ENCODE measurements around the gene CLIP2. TPM values are rescaled to one million over a fixed set of nuclear protein-coding genes. Genes with fewer than 3 reads are reported as not detected.

The CLIP2 gene
- total and polyA plus RNA-seq, 2 of the 4 experiments (the other 2 are of a cell fraction): 18.1 to 20.7 TPM

DNA sequence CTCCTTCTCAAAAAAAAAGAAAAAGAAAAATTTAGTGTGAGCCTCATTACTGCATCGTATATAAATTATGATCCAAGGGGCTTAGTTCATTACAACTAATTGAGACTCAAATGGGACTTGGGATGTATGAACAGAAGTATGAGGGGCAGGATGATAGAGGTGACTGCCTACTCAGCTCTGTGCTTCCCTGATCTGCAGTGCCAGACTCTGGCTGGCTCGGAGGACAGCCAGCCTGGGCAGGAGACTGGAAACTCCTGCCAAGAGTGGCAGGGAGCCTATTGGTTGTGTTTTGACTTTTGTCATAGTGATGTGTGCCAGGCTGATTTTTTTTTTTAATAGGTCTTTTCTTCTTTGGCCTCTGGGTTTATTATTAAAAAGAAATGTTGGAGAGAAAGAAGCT lies 90.7 kb downstream of the CLIP2 start:
- intact Hi-C loops (cut with micrococcal nuclease): no loop called here
- dilution Hi-C loops (cut with HindIII; ENCODE audit: low sequenced_read_pairs, unreplicated experiment): no loop called here
- TF ChIP-seq SMC3 (IDR thresholded peaks at IDR 0.05; ENCODE audit: low read depth, low read length) (no peak), BHLHE40 (IDR thresholded peaks at IDR 0.05; ENCODE audit: low read depth, low read length) (no peak), RCOR1 (IDR thresholded peaks at IDR 0.05; ENCODE audit: insufficient replicate concordance, low read length) (no peak), MAZ (IDR thresholded peaks at IDR 0.05; ENCODE audit: borderline replicate concordance, low read depth, low read length) (no peak), CHD1 (IDR thresholded peaks at IDR 0.05; ENCODE audit: low read depth, low read length) (no peak), RAD21 (IDR thresholded peaks at IDR 0.05; ENCODE audit: low read length) (no peak), ELK1 (IDR thresholded peaks at IDR 0.05; ENCODE audit: borderline replicate concordance, low read depth, low read length) (no peak), RFX5 (IDR thresholded peaks at IDR 0.05; ENCODE audit: low read depth, low read length) (no peak), NFE2L2 (IDR thresholded peaks at IDR 0.05; ENCODE audit: low read depth, low read length) (no peak), FOS (IDR thresholded peaks at IDR 0.05; ENCODE audit: low read depth, low read length) (no peak), MAFK (IDR thresholded peaks at IDR 0.05; ENCODE audit: low read depth, low read length) (no peak), CEBPB (IDR thresholded peaks at IDR 0.05; ENCODE audit: low read depth, low read length) (no peak), MXI1 (IDR thresholded peaks at IDR 0.05; ENCODE audit: borderline replicate concordance, low read depth, low read length) (no peak), POLR2A (IDR thresholded peaks at IDR 0.05; ENCODE audit: low read depth, low read length) (no peak), USF2 (IDR thresholded peaks at IDR 0.05; ENCODE audit: low read depth, low read length) (no peak)
- TF ChIP-seq, protein P1, sequence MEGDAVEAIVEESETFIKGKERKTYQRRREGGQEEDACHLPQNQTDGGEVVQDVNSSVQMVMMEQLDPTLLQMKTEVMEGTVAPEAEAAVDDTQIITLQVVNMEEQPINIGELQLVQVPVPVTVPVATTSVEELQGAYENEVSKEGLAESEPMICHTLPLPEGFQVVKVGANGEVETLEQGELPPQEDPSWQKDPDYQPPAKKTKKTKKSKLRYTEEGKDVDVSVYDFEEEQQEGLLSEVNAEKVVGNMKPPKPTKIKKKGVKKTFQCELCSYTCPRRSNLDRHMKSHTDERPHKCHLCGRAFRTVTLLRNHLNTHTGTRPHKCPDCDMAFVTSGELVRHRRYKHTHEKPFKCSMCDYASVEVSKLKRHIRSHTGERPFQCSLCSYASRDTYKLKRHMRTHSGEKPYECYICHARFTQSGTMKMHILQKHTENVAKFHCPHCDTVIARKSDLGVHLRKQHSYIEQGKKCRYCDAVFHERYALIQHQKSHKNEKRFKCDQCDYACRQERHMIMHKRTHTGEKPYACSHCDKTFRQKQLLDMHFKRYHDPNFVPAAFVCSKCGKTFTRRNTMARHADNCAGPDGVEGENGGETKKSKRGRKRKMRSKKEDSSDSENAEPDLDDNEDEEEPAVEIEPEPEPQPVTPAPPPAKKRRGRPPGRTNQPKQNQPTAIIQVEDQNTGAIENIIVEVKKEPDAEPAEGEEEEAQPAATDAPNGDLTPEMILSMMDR (conservative IDR thresholded peaks at IDR 0.05; ENCODE audit: low read depth, low read length): no peak

More for the DNA sequence above, 90.7 kb downstream of the CLIP2 start:
- H3K27me3 ChIP-seq (ENCODE audit: control insufficient read depth, insufficient read depth, low read length): no peaks in the 10 kb centered on the region
- no peak overlapping the region for H3K4me3 ChIP-seq (ENCODE audit: insufficient read depth, low read depth, low read length)
- H3K4me2 ChIP-seq (ENCODE audit: low read depth, low read length): no peak overlapping the region
- H2AK9ac ChIP-seq (replicated peaks; ENCODE audit: low read depth, low read length, poor library complexity): no peak overlapping the region
- BruUV-seq (replicated peaks): no TSS peak
- no peak overlapping the region for H2BK5ac ChIP-seq (ENCODE audit: low read depth, low read length, poor library complexity, severe bottlenecking)
- H4K20me1 ChIP-seq (ENCODE audit: insufficient read depth, low read length): no peaks in the 10 kb centered on the region; the same call in 1 of the 2 replicates
- ATAC-seq (ENCODE audit: low read depth): no peak
- H4K91ac ChIP-seq (ENCODE audit: insufficient read depth, low read depth, low read length): no peak overlapping the region
- POLR2A ChIA-PET (ENCODE audit: unreplicated experiment): no interaction called here
- H3K14ac ChIP-seq (replicated peaks; ENCODE audit: low read depth, low read length): no peak overlapping the region
- H4K5ac ChIP-seq (ENCODE audit: low read depth, low read length): no peak overlapping the region
- no peaks in the 10 kb centered on the region for H3K9me1 ChIP-seq (ENCODE audit: insufficient read depth, low read length)
- DNase-seq: no peak
- no peak overlapping the region for H2BK15ac ChIP-seq (ENCODE audit: low read depth, low read length)
- H3K9ac ChIP-seq (ENCODE audit: low read depth, low read length): no peak overlapping the region
- H3K27ac ChIP-seq (ENCODE audit: insufficient read depth, low read length): no peak overlapping the region
- peaks cover 1% of the 10 kb centered on the region; the same call in 1 of the 2 replicates for H3K4me1 ChIP-seq (ENCODE audit: control insufficient read depth, insufficient read depth, low read length)
- no peak overlapping the region for H3K4ac ChIP-seq (ENCODE audit: low read depth, low read length)
- no peak overlapping the region for H2BK120ac ChIP-seq (ENCODE audit: low read depth, low read length)
- H3K79me1 ChIP-seq (ENCODE audit: low read depth in 1 of 2, low read length in 2 of 2): peaks cover 6 to 20% of the 10 kb centered on the region in 2 experiments
- H2BK20ac ChIP-seq (ENCODE audit: low read depth, low read length): no peak overlapping the region
- H3K56ac ChIP-seq (ENCODE audit: extremely low read depth, insufficient read depth, low read length): no peak overlapping the region
- H3K23ac ChIP-seq (ENCODE audit: low read depth, low read length): no peak overlapping the region
- H2AK5ac ChIP-seq (ENCODE audit: low read depth, low read length): no peak overlapping the region
- peaks cover 33% of the 10 kb centered on the region for H3K36me3 ChIP-seq (ENCODE audit: control insufficient read depth, insufficient read depth, low read length)
- H3K9me3 ChIP-seq (ENCODE audit: control insufficient read depth, insufficient read depth, low read length): no peaks in the 10 kb centered on the region
- no peak overlapping the region for H3K18ac ChIP-seq (ENCODE audit: low read depth, low read length)
- H2AFZ ChIP-seq (replicated peaks; ENCODE audit: low read length, poor library complexity): no peak overlapping the region
- H4K8ac ChIP-seq (ENCODE audit: low read depth in 2 of 2, low read length in 2 of 2): no peak overlapping the region
- no CpG with 5 or more reads among the region's 2 CpGs for WGBS, 2 experiments (ENCODE audit: extremely low coverage in 2 of 2, insufficient read length in 1 of 2)
- CTCF ChIA-PET: no interaction called here
- in situ Hi-C loops (cut with MboI; ENCODE audit: low sequenced_read_pairs): no loop called here
